ENCODE measurements around the gene RUBCNL.

Gene RUBCNL

DNA sequence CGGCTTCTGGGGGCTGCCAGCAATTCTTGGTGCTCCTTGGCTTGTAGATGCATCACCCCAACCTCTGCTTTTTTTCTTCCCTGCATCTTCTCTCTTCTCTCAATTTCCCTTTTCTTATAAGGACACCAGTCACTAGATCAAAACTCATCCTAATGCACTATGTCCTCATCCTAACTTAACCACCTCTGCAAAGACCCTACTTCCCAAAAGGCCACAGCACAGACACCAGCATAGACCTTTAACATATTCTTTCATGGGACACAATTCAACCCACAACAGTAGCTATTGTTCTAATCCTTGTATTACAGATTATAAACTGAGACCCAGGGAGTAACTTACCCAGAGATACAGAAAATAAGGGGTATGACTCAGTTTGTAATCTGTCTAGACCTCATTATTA, 47.0 kb downstream of the RUBCNL start:
- DNase-seq, result no peak

DNA sequence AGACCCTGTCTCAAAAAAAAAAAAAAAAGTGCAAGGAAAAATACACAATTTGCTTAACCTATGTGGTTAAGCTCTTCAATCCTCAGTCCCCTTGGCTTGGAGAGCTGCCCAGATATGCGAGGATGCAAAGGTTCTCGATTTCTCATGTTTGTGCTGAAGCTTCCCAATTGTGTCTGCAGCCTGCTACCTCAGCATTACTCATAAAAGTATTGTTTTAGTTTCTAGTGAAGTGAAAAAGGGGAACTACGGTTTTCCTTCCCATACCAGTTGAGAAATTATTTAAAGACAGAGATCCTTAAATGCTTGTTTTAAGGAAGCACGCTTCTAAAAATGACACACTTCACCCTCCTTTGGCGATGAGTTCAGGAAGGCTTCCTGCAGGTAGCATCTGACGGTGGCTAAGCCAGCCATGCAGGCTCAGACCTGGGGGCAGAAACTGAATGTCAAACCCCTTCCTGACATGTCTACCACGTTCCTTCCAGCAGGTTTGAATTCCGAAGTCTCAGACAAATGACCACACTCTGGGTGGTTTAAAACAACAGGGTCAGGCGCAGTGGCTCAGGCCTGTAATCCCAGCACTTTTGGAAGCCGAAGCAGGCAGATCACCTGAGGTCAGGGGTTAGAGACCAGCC, 47.9 kb downstream of the RUBCNL start:
- DNase-seq, result peak; percentile 66

GRCh38 chr13:46337700-46338099, 49.4 kb downstream of the RUBCNL start:
- DNase-seq, result no peak

- peak; percentile 80 for DNase-seq
Observed at GRCh38 chr13:46334035-46334822, 52.8 kb downstream of the RUBCNL start.

DNA sequence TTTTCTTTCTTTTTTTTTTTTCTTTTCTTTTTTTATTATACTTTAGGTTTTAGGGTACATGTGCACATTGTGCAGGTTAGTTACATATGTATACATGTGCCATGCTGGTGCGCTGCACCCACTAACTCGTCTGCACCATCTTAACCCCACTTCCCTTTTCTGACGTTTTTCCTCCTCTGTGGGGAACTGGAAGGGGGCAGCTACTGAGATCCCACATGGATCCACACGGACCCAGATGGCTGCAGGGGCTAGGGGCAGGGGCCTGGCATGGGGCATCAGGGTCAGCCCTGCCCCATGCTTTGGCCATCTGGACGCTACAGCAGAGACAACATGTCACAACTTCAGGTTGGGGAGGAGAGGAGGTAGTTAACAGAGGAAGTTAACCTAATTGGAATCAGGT, 54.3 kb downstream of the RUBCNL start:
- no peak for DNase-seq

DNA sequence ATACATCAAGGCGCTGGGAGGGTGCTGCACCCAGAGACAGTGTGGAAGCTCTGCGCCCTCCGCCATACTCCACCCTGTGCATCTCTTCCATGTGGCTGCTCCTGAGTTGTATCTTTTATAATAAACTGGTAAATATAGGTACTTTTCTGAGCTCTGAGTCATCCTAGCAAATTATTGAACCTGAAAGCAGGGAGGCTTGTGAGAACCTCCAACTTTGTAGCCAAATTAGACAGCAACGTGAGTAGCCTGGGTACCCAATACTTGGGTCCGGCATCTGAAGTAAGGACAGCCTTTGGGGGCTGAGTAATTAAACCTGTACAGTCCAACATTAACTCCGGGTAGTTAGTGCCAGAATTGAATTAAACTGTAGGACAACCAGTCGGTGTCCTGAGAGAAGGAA, 57.4 kb downstream of the RUBCNL start:
- no peak for DNase-seq

GRCh38 chr13:46327246-46327645, 59.8 kb downstream of the RUBCNL start:
- DNase-seq, result no peak

GRCh38 chr13:46324976-46325375, 62.1 kb downstream of the RUBCNL start:
- DNase-seq, result no peak

DNA sequence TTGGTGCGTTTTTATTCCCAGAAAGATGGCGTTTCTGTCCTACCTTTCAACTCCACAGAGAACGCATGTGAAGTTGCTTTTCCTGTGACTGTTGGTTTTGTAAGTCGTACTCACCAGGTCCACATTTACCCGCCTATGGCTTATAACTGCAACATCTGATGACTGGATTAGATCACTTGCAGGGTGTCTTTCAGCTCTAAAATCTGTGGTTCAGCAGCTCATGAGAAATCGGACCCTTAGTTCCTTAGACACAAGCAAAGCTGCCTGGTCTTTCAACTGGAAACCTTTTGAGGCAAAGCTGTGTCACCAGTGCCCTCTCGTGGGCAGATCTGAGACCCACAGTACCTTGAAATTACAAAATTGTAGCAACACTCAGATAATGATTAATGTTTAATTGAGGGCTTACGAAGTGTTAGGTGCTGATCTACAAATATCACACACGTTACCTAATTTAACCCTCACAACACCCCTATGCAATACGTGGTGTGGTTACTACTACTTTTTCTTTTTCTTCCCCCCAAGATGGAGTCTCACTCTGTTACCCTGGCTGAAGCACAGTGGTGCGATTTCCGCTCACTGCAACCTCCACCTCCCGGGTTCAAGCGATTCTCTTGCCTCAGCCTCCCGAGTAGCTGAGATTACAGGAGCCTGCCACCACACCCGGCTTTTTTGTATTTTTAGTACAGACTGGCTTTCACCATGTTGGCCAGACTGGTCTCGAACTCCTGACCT, 65.4 kb downstream of the RUBCNL start:
- DNase-seq, result peak; percentile 84

DNA sequence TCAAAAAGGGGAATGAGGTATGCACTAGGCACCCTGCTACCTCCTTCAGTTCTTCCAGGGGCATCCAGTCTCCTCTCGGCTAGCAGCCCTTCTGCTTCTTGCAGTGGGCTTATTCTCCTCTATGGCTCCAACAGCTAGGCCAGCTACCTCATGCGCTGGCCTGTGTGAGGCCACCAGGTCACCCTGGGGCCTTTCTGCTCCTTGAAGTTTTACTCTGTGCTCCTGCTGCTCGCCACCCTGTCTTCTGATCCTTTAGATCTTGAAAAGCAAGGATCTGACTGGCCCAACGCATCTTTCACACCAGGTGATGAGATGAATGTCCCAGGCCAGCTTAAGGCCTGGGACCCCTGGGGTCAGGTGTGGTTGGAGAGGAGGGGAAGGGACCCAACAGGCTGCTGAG, 66.2 kb downstream of the RUBCNL start:
- DNase-seq, result no peak

GRCh38 chr13:46320406-46320805, 66.6 kb downstream of the RUBCNL start:
- no peak for DNase-seq

- no peak for DNase-seq
Observed at GRCh38 chr13:46318986-46319385, 68.1 kb downstream of the RUBCNL start.

- peak; percentile 46 for DNase-seq
Observed at GRCh38 chr13:46317120-46317519, 69.9 kb downstream of the RUBCNL start.

- peak; percentile 20 for DNase-seq
Observed at GRCh38 chr13:46315491-46316075, 71.5 kb downstream of the RUBCNL start.

DNA sequence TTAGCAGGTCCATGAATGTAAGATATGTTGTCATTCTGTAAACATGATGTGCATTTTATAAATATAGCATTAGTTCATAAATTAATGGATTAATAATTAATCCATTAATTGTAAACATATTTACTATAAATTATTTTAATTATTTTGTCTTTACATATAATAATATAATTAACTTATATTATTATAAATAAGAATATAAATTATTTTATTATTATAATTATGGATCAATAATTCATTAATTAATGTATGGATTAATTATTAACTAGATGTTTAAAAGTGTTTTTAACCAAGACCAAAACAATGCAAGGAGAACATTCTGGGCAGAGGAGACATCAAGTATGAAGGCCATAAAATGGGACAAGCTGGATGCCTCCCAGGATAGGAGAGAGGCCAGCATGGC, 72.0 kb downstream of the RUBCNL start:
- DNase-seq, result no peak

GRCh38 chr13:46314587-46314986, 72.5 kb downstream of the RUBCNL start:
- no peak for DNase-seq

- DNase-seq, result peak; percentile 27
Observed at GRCh38 chr13:46313432-46314257, 73.4 kb downstream of the RUBCNL start.

DNA sequence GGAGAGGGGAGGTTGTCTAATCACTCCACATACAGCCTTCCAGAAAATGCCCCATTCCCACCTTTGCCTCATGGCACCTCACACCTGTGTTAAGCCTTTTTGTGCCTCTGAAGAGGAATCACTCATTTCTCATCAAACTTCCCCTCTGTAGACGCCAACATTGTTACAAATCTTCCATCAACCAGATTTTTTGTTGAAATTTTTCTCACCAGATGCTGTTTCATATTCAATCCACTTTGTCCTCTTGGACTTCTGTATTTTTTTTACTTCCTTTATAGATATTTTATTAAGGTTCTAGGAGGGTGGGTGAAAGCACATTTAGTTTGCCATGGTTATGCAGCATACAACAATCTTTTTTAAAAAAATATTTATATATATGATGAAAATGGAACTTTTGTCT, 74.0 kb downstream of the RUBCNL start:
- DNase-seq, result no peak

DNA sequence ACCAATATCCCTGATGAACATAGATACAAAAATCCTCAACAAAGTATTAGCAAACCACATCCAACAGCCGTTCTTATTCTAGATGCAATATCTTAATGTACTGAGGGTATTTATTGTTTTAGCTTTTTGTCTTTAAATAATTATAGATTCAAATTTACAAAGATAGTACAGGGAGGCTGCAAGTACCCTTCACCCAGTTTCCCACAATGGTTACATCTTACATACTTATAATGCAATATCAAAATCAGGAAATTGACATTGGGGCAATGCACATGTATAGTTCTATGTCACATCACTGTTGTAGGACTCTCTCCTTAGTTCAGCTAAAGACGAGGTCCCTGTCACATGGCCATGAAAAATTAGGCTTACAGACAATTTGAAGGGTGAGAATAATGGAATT, 75.8 kb downstream of the RUBCNL start:
- DNase-seq, result no peak

DNA sequence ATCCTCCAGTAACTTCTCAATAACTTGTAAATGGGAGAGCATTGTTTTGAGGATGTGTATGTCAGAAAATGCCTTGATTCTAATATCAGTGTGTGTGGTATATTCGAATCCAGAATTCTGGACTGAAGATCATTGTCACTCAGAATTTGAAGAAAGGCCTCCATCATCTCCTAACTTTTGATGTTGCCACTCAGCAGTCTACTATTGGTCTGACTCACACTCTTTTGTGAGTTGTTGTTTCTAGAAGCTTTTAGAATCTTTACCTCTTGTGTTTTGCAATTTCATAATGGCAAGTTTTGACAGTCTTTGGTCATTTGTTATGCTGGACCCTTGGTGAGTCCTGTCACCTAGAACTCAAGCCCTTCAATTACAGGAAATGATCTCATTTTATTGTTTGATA, 77.0 kb downstream of the RUBCNL start:
- DNase-seq, result no peak

DNA sequence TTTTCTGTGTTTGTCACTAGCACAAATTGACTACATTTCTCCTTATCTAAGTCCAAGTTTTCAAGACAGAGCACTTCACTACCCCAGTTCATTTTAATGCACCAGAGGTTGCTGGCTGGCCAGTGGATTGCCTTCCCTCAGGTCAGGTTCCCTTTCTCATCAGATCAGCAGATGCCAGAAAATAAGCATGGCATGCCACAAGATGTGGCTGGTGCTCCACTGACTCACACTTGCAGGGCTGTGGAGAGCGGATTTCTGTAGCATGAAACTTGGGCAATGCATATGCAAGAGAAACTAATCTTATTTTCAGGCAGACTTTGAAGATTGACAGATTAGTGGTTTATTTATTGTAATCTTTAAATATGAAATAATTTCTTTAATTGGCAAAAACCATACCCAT, 79.5 kb downstream of the RUBCNL start:
- DNase-seq, result no peak

DNA sequence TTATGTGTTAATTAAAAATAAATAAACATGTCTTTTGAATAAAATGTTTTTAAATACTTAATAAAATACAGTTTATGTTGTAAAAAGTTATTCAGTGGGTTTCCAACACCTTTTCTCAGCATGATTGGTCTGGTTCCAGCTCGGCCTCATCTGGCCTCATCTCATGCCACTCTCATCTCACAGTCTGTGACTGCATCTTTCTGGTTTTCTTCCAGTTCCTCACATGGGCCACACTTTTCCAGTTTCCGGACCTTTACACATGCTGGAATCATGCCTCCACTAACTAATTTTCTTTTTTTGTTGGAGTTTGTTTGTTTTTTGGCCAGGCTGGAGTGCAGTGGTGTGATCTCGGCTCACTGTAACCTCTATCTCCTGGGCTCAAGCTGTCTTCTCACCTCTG, 82.5 kb downstream of the RUBCNL start:
- DNase-seq, result no peak

Data from OCI-M1 (cell line).